Left renal pelvis (tissue), 4 donors: ENCODE data around the gene GLIPR1. TPM values are rescaled to one million over a fixed set of nuclear protein-coding genes. Genes with fewer than 3 reads are reported as not detected.
"Not testable (repeated sequence)": the region's sequence is repeated elsewhere in the genome, so short reads cannot be mapped to it uniquely, and the experiment has no call there.

Experiments
- DNase-seq, 4 donors: peaks; one replicate each; pipeline ENCODE4 v3.0.0-alpha.2; 2013; ENCODE audit warnings: low read depth in 4 of 4, low spot score in 3 of 4
- polyA plus RNA-seq, 4 donors: library from polyadenylated mRNA; unstranded; fragments of 120-200 nt; gene quantifications; one replicate each; pipeline ENCODE4 v1.2.1, GENCODE V29; 2013; ENCODE audit not compliant: insufficient read length in 4 of 4

The GLIPR1 gene
- 10 to 100 TPM; 12.4 to 55.8 (median 18.7) TPM for polyA plus RNA-seq

- DNase-seq: peak in 2 of 4 donors; percentile 12 to 42
Observed at GRCh38 chr12:75480469-75480949, at the start of gene GLIPR1. Gene GLIPR1 (plus strand): TSS chr12:75480755. CDS start chr12:75480881, 126 bp downstream.

DNA sequence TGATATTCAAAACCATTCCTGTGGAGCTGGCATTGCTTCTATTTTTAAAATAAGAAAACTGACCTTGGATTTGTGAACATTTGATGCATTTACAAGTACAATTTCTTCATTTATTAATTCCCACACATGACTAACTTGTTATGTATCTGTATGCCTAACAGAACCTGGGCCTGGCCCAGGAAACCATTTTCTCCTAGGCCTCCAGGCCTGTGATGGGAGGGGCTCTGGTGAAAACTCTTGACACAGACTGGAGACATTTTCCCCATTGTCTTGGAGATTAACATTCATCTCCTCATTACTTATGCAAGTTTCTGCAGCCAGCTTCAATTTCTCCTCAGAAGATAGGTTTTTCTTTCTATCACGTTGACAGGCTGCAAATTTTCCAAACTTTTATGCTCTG lies 47.6 kb upstream of the GLIPR1 start:
- DNase-seq: no peak

DNA sequence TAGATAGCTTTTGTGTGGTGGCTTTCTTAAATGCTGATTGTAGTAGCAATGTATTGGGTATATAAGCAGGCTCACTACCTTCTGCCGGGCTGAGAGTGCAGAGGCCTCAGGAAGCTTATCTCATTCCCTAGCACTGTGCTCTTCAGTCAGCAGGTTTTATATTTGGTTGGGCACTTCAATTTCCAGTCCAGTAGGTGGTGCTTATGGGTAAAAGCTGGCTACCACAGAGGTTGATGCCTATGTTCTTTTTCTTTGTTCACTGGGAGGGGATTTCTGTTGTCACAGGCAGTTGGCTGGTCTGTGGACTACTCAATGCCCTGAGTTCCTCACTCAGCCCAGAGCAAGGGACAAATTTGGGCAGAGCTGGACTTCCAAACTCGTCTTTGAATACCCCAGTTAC lies 43.0 kb upstream of the GLIPR1 start:
- DNase-seq: no peak

DNA sequence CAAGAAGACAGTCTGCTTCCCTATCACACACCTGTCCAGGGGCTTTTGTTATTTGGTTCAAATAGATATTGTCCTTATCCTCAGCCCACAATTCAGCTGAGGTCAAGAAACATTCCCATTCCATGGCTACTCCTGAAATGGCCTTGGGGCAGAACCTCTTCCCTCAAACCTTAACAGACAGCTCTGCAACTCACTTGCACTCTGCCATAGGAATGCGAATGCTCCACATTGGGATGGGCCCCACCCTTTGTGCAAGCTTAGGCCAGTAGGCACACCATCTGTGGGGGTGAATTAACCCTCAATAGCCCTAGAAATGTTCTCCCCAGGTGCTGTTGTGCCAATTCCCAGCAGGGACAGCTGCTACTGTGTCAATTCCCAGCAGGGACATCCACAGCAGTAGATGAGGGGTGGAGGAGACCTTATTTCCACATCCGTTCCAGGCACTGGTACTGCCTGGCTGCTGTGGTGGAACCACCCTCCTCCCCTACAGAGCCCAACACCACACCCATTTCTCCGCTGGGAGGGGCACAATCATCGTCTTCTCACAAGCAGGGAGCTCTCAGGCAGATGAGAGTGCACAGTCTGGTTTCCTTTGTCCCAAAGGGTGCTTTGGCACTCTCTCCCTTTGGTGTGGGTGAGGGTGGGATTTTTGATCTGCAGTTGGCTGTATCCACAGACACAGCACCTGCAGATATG lies 42.3 kb upstream of the GLIPR1 start:
- no peak for DNase-seq

GRCh38 chr12:75439048-75439447 lies 41.5 kb upstream of the GLIPR1 start:
- no peak for DNase-seq

GRCh38 chr12:75439930-75440329 lies 40.6 kb upstream of the GLIPR1 start:
- no peak for DNase-seq

DNA sequence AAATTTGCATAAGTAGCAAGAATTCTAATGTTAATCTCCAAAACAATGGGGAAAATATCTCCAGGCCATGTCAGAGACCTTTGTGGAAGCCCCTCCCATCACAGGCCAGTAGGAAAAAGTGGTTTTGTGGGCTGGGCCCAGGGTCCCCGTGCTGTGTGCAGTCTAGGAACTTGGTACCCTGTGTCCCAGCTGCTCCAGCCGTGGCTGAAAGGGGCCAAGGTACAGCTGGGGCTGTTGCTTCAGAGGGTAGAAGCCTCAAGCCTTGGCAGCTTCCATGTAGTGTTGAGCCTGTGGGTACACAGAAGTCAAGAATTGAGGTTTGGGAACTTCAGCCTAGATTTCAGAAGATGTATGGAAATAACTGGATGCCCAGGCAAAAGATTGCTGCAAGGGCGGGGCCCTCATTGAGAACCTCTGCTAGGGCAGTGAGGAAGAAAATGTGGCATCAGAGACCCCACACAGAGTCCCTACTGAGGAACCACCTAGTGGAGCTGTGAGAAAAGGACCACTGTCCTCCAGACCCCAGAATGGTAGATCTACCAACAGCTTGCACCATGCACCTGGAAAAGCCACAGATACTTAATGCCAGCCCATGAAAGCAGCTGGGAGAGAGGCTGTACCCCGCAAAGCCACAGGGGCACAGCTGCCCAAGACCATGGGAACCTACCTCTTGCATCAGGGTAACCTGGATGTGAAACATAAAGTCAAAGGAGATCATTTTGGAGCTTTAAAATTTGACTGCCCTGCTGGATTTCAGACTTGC lies 38.7 kb upstream of the GLIPR1 start:
- DNase-seq: not testable (repeated sequence)

GRCh38 chr12:75442454-75442853 lies 38.1 kb upstream of the GLIPR1 start:
- DNase-seq: not testable (repeated sequence)

DNA sequence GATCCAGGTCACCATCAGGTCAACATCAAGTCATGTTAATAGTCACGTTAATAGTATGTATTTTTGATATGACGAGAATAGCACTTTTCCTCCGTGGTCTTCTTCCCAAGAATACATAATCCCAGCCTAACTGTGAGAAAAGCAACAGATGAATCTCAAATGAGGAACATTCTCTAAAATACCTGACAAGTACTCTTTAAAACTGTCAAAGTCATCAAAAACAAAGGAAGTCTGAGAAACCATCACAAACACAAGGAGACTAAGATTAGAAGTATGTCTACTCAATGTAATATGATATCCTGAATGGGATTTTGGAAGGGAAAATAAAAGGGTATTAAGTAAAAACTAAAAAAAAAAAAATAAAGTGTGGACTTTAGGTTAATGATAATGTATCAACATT lies 36.8 kb upstream of the GLIPR1 start:
- no peak for DNase-seq

DNA sequence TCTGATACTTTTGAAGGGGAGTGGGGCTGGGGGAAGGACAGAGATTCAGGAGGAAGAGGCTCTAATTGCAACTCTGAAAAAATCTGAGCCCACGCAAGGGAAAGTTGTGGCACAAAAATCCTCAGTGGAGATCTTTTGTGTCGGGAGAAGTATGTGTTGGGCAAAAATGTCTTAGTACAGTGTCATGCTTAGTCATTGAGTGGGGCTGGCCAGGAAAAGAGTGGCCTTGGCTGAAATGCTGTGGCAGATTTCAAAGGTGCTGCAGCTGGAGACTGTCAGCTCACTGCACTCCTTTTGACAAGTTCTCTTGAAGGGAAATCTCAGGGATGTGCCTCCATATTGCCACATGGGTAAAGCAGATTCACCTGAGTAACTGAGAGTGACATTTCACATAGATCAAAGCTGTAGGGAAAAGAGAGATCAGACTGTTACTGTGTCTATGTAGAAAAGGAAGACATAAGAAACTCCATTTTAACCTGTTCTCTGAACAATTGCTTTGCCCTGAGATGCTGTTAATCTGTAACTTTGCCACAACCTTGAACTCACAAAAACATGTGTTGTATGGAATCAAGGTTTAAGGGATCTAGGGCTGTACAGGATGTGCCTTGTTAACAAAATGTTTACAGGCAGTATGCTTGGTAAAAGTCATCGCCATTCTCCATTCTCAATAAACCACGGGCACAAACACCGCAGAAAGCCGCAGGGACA lies 36.0 kb upstream of the GLIPR1 start:
- DNase-seq: peak in 1 of 4 donors; percentile 1

DNA sequence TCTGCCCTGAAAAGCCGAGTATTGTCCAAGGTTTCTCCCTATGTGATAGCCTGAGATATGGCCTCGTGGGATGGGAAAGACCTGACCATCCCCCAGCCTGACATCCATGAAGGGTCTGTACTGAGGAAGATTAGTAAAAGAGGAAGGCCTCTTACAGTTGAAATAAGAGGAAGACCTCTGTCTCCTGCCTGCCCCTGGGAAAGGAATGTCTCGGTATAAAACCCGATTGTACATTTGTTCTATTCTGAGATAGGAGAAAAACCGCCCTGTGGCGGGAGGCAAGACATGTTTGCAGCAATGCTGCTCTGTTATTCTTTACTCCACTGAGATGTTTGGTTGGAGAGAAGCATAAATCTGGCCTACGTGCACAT lies 35.4 kb upstream of the GLIPR1 start:
- not testable (repeated sequence) for DNase-seq

DNA sequence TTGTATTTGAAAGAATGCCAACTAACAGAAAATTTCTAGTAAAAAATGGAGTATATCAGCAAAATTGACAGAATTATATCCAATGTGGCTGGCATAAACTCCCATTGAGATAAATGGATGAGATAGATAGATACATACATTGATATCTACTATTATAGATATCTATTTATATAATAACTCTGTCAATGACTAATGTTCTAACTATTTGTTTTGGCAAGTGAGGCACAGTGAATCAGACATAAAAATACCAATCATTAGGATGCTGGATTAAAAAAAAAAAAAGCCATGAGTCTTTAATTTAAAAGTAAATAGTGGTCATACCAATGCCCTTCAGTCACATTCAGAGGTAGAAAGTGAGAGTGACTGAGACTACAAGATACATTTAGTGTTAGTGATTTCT lies 33.7 kb upstream of the GLIPR1 start:
- no peak for DNase-seq

- DNase-seq: no peak
Observed at GRCh38 chr12:75447691-75448393, 32.7 kb upstream of the GLIPR1 start.

DNA sequence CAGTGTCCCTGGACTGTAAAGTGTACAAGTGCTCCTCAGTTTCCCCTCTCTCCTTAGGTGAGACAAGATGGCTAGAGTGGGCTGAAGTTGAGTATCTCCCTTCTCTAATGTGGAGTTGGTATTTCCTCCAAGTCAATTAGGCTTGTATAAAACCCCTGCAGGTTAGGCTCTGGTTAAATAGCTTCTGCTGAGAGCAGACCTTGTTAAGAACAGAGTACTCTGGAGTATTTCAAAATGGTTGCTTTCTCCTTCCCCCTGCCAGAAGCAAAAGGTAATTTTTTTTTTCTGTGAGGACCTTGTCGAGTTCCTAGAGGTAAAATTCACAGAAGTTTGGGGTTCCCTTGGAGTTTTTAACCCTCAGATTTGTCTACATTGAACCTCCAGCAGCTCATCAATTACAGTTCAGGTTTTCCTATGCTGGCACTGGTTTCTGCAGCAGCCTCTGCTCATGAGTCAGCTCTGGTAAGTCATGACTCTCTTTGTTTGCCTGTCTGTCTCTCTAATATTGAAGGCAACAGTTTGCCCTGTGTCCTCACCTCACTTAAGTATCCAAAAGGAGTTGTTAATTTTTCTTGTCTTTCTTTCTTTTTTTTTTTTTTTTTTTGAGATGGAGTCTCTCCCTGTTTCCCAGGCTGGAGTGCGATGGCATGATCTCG lies 27.8 kb upstream of the GLIPR1 start:
- DNase-seq: no peak

GRCh38 chr12:75455839-75456238 lies 24.7 kb upstream of the GLIPR1 start:
- no peak for DNase-seq

- no peak for DNase-seq
Observed at GRCh38 chr12:75457191-75457590, 23.4 kb upstream of the GLIPR1 start.

GRCh38 chr12:75457866-75458265 lies 22.7 kb upstream of the GLIPR1 start:
- not testable (repeated sequence) for DNase-seq

- no peak for DNase-seq
Observed at GRCh38 chr12:75459755-75460154, 20.8 kb upstream of the GLIPR1 start.

DNA sequence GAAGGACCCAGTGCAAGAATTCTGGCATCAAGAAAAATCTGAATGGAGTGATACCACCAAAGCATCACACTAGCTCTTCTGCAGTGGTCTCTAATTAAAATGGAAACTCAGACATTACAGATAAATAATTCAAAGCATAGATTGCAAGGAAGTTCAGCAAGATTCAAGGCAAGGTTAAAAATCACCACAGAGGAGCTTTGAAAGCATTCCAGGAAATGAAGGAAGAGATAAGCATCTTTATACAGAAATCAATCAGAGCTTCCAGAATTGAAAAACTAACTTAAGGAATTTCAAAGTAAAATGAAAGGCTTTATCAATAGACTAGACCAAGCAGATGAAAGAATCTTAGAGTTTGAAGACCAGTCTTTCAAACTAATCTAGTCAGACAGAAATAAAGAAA lies 20.4 kb upstream of the GLIPR1 start:
- no peak for DNase-seq
